K562 (cell line): ENCODE results near the gene PRDM16. TPM values are rescaled to one million over a fixed set of nuclear protein-coding genes. Genes with fewer than 3 reads are reported as not detected.

Source experiments
- DACH1 ChIP-seq: fragments of 450-650 bp; IDR thresholded peaks from 2 replicates; pipeline ENCODE4 v1.6.1; 2018; ENCODE audit not compliant: partially characterized antibody
- KAT2B ChIP-seq: IDR thresholded peaks from one replicate; pipeline ENCODE4 v1.6.1; 2012; ENCODE audit warnings: low read depth, mild to moderate bottlenecking, control low read depth, inconsistent platforms, low read length, moderate library complexity
- KHSRP ChIP-seq: fragments of 450-650 bp; IDR thresholded peaks from 2 replicates; pipeline ENCODE4 v1.6.1; 2017
- NCOA4 ChIP-seq: fragments of 450-650 bp; IDR thresholded peaks from 2 replicates; pipeline ENCODE4 v1.6.1; 2018; ENCODE audit warnings: mild to moderate bottlenecking; ENCODE audit not compliant: partially characterized antibody
- POLR2AphosphoS5 ChIP-seq: IDR thresholded peaks from 2 replicates; pipeline ENCODE4 v1.6.1; 2011; ENCODE audit warnings: mild to moderate bottlenecking, low read depth, low read length, moderate library complexity; ENCODE audit not compliant: control insufficient read depth, insufficient read depth
- SRSF7 ChIP-seq: fragments of 200-400 bp; formaldehyde crosslinking; optimal IDR thresholded peaks from 2 replicates; pipeline ENCODE3; 2017; ENCODE audit warnings: mild to moderate bottlenecking, low read depth, low read length
- TBP ChIP-seq: optimal IDR thresholded peaks from 2 replicates; pipeline ENCODE3; 2011; ENCODE audit warnings: low read depth, low read length, improper control_type of control experiment
- ZNF507 ChIP-seq: conservative IDR thresholded peaks from 2 replicates; pipeline ENCODE4 v1.6.1; 2017; ENCODE audit warnings: missing genetic modification characterization, missing compliant biosample characterization
- ZNF696 ChIP-seq: fragments of 250-450 bp; sonication (Bioruptor Pico); conservative IDR thresholded peaks from 2 replicates; pipeline ENCODE4 v1.4.0; 2020; ENCODE audit warnings: mild to moderate bottlenecking, moderate library complexity
- polyA plus RNA-seq, 8 experiments: library from polyadenylated mRNA; depleted of rRNA in 4 of 8; stranded (reverse) in 5 of 8; unstranded in 3 of 8; fragments of >200 nt; fragmentation: Nextera tagmentation in 2 of 8; fragmentation: Illumina TruSeq in 1 of 8; extraction: Ambion mirVana in 2 of 8; extraction: Trizol in 1 of 8; gene quantifications; 2 replicates each; pipeline versions ENCODE4 v1.2.1 to v1.2.3, GENCODE V29; 2011 to 2014; ENCODE audit warnings: inconsistent platforms in 1 of 8, missing spikeins in 1 of 8
- total RNA-seq, 7 experiments: library from RNA; depleted of rRNA in 6 of 7; stranded (reverse); fragments of >200 nt in 6 of 7; fragmentation: Illumina TruSeq in 2 of 7; extraction: Trizol in 2 of 7; gene quantifications; 2 replicates each; pipeline versions ENCODE4 v1.2.1 to v1.2.3, GENCODE V29; 2011 to 2021; ENCODE audit warnings: low replicate concordance in 1 of 7
- TF ChIP-seq, protein P1 (sequence below): fragments of 250-450 bp; sonication (Bioruptor Pico); IDR thresholded peaks from 2 replicates; pipeline ENCODE4 v1.5.0; 2021

Gene PRDM16
- total and polyA plus RNA-seq, 9 of the 15 experiments (the other 6 are each of a cell fraction or from before 2014, with no cell fraction given), result 0.10 to 0.27 TPM; not detected in 7

DNA sequence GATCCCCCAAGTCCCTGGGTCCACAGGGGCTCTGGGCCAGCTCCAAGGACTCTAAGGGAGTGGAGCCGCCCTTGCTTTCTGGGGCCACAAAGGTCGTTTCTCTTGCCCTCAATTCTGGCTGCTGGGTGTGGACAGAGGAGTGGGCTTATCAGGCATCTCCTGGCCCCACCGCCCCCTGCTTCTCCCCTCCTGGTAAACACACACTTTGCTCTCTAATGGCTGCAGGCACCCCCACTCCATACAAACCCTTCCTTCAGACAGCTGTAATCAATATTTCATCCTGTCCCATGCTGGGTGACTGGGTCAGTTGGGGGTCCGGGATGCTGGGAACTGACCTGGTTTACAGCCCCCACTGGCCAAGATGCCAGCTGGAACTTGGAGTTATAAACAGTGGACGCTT, 67.5 kb downstream of the PRDM16 start (continued):
- TF ChIP-seq, protein P1, sequence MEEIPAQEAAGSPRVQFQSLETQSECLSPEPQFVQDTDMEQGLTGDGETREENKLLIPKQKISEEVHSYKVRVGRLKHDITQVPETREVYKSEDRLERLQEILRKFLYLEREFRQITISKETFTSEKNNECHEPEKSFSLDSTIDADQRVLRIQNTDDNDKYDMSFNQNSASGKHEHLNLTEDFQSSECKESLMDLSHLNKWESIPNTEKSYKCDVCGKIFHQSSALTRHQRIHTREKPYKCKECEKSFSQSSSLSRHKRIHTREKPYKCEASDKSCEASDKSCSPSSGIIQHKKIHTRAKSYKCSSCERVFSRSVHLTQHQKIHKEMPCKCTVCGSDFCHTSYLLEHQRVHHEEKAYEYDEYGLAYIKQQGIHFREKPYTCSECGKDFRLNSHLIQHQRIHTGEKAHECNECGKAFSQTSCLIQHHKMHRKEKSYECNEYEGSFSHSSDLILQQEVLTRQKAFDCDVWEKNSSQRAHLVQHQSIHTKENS (CRISPR knock-in tag), result no peak
- TF ChIP-seq SRSF7 (no peak), KAT2B (no peak), NCOA4 (no peak), TBP (no peak), KHSRP (no peak), POLR2AphosphoS5 (no peak), DACH1 (no peak), ZNF507 (tag) (no peak), ZNF696 (CRISPR knock-in tag) (no peak)
